Cardiac fibroblast (primary cell): Measurements from ENCODE around the gene HS3ST5.
"Not testable (repeated sequence)": the region's sequence is repeated elsewhere in the genome, so short reads cannot be mapped to it uniquely, and the experiment has no call there.

Source experiments
- DNase-seq, 2 donors: peaks; one replicate each; pipeline versions ENCODE4 v3.0.0 to v3.0.0-alpha.2; 2010; ENCODE audit warnings: low read depth in 2 of 2
- H3K4me3 ChIP-seq, 2 donors: replicated peaks in 1 of 2; 1 replicate in 1 of 2; 2 replicates in 1 of 2; pipeline ENCODE4 v1.5.1; 2011; ENCODE audit warnings: low read depth in 2 of 2, low read length in 2 of 2, mild to moderate bottlenecking in 2 of 2, moderate library complexity in 1 of 2
- CTCF ChIP-seq: IDR thresholded peaks from one replicate; pipeline ENCODE4 v1.5.1; 2011; ENCODE audit warnings: low read depth, mild to moderate bottlenecking, low read length, inconsistent platforms

The HS3ST5 gene

GRCh38 chr6:114084327-114084890 lies 258.4 kb downstream of the HS3ST5 start:
- no peak for TF ChIP-seq CTCF
- no peak overlapping the region for H3K4me3 ChIP-seq
- DNase-seq = no peak

- no peak for TF ChIP-seq CTCF
- DNase-seq = no peak
- no peak overlapping the region for H3K4me3 ChIP-seq
Measured at GRCh38 chr6:114083251-114083650, 259.6 kb downstream of the HS3ST5 start.

GRCh38 chr6:114081730-114082129 lies 261.1 kb downstream of the HS3ST5 start:
- H3K4me3 ChIP-seq = no peak overlapping the region
- no peak for DNase-seq
- no peak for TF ChIP-seq CTCF

GRCh38 chr6:114080891-114081510 lies 261.8 kb downstream of the HS3ST5 start:
- H3K4me3 ChIP-seq = no peak overlapping the region
- TF ChIP-seq CTCF = no peak
- peak in 1 of 2 donors; percentile 13 for DNase-seq

GRCh38 chr6:114080410-114080809 lies 262.4 kb downstream of the HS3ST5 start:
- not testable (repeated sequence) for H3K4me3 ChIP-seq, DNase-seq

GRCh38 chr6:114075777-114076176 lies 267.0 kb downstream of the HS3ST5 start:
- no peak for DNase-seq
- H3K4me3 ChIP-seq = no peak overlapping the region
- TF ChIP-seq CTCF = no peak

- no peak overlapping the region for H3K4me3 ChIP-seq
- DNase-seq = no peak
- no peak for TF ChIP-seq CTCF
Measured at GRCh38 chr6:114075300-114075699, 267.5 kb downstream of the HS3ST5 start.
